Lower leg skin (tissue), 3 donors: ENCODE results near the gene AKAP10.
"Not testable (repeated sequence)": the region's sequence is repeated elsewhere in the genome, so short reads cannot be mapped to it uniquely, and the experiment has no call there.

Experiments used
- POLR2A ChIP-seq, 2 donors: fragments of 450-650 bp; IDR thresholded peaks; one replicate each; pipeline ENCODE4 v1.6.1; 2016 to 2017; ENCODE audit warnings: antibody characterized with exemption in 2 of 2, mild to moderate bottlenecking in 1 of 2, moderate library complexity in 1 of 2
- TF ChIP-seq, protein P1 (sequence below), 3 donors: fragments of 450-650 bp; IDR thresholded peaks; one replicate each; pipeline ENCODE4 v1.5.1; 2016; ENCODE audit warnings: antibody characterized with exemption in 3 of 3, mild to moderate bottlenecking in 3 of 3, moderate library complexity in 2 of 3

DNA sequence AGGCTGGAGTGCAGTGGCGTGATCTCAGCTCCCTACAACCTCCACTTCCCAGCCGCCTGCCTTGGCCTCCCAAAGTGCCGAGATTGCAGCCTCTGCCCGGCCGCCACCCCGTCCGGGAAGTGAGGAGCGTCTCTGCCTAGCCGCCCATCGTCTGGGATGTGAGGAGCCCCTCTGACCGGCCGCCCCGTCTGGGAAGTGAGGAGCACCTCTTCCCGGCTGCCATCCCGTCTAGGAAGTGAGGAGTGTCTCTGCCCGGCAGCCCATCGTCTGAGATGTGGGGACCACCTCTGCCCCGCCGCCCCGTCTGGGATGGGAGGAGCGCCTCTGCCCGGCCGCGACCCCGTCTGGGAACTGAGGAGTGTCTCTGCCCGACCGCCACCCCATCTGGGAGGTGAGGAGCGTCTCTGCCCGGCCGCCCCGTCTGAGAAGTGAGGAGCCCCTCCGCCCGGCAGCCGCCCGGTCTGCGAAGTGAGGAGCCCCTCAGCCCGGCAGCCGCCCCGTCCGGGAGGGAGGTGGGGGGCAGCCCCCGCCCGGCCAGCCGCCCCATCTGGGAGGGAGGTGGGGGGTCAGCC is 26.9 kb downstream of the AKAP10 start:
- TF ChIP-seq, protein P1, sequence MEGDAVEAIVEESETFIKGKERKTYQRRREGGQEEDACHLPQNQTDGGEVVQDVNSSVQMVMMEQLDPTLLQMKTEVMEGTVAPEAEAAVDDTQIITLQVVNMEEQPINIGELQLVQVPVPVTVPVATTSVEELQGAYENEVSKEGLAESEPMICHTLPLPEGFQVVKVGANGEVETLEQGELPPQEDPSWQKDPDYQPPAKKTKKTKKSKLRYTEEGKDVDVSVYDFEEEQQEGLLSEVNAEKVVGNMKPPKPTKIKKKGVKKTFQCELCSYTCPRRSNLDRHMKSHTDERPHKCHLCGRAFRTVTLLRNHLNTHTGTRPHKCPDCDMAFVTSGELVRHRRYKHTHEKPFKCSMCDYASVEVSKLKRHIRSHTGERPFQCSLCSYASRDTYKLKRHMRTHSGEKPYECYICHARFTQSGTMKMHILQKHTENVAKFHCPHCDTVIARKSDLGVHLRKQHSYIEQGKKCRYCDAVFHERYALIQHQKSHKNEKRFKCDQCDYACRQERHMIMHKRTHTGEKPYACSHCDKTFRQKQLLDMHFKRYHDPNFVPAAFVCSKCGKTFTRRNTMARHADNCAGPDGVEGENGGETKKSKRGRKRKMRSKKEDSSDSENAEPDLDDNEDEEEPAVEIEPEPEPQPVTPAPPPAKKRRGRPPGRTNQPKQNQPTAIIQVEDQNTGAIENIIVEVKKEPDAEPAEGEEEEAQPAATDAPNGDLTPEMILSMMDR (IDR thresholded peaks at IDR 0.05) = not testable (repeated sequence)
- TF ChIP-seq POLR2A (IDR thresholded peaks at IDR 0.05) = not testable (repeated sequence)
